GM21529 (cell line): ENCODE data around the gene HEBP1.

Source experiments
- ATAC-seq: cut with Tn5 transposase; IDR thresholded peaks from one replicate; pipeline ENCODE4 v1.9.1; 2021; ENCODE audit not compliant: unreplicated experiment

The HEBP1 gene

GRCh38 chr12:12992418-12993130, 7.5 kb downstream of the HEBP1 start:
- ATAC-seq, result no peak

- ATAC-seq, result no peak
Observed at GRCh38 chr12:12990700-12991468, 9.2 kb downstream of the HEBP1 start.

GRCh38 chr12:12987421-12987820, 12.6 kb downstream of the HEBP1 start:
- no peak for ATAC-seq

GRCh38 chr12:12986775-12987331, 13.2 kb downstream of the HEBP1 start:
- no peak for ATAC-seq

- ATAC-seq, result no peak
Observed at GRCh38 chr12:12985817-12986408, 14.2 kb downstream of the HEBP1 start.

GRCh38 chr12:12984149-12984548, 15.9 kb downstream of the HEBP1 start:
- no peak for ATAC-seq

GRCh38 chr12:12983420-12984035, 16.5 kb downstream of the HEBP1 start:
- peak; percentile 45 for ATAC-seq

GRCh38 chr12:12982331-12982730, 17.7 kb downstream of the HEBP1 start:
- ATAC-seq, result no peak

- no peak for ATAC-seq
Observed at GRCh38 chr12:12979731-12980259, 20.3 kb downstream of the HEBP1 start.

GRCh38 chr12:12979126-12979525, 20.9 kb downstream of the HEBP1 start:
- ATAC-seq, result no peak

- ATAC-seq, result no peak
Observed at GRCh38 chr12:12977231-12977630, 22.8 kb downstream of the HEBP1 start.

GRCh38 chr12:12976366-12976765, 23.7 kb downstream of the HEBP1 start:
- ATAC-seq, result no peak

GRCh38 chr12:12975322-12976077, 24.6 kb downstream of the HEBP1 start:
- no peak for ATAC-seq

- ATAC-seq, result no peak
Observed at GRCh38 chr12:12974211-12974610, 25.9 kb downstream of the HEBP1 start.

- no peak for ATAC-seq
Observed at GRCh38 chr12:12973019-12973418, 27.0 kb downstream of the HEBP1 start.

GRCh38 chr12:12965836-12966235, 34.2 kb downstream of the HEBP1 start:
- no peak for ATAC-seq

GRCh38 chr12:12964255-12964654, 35.8 kb downstream of the HEBP1 start:
- ATAC-seq, result no peak

GRCh38 chr12:12960639-12961209, 39.3 kb downstream of the HEBP1 start:
- ATAC-seq, result no peak

GRCh38 chr12:12958886-12959285, 41.2 kb downstream of the HEBP1 start:
- no peak for ATAC-seq
